Ishikawa (cell line): ENCODE results near the gene DDX23.

Experiments
- CREB1 ChIP-seq: IDR thresholded peaks from 2 replicates; pipeline ENCODE4 v1.6.1; 2012; ENCODE audit warnings: low read depth
- MAX ChIP-seq: IDR thresholded peaks from 2 replicates; pipeline ENCODE4 v1.6.1; 2012
- NFIC ChIP-seq: IDR thresholded peaks from 2 replicates; pipeline ENCODE4 v1.6.1; 2012
- RAD21 ChIP-seq: IDR thresholded peaks from 2 replicates; pipeline ENCODE4 v1.6.1; 2012; ENCODE audit warnings: low read depth
- TAF1 ChIP-seq: IDR thresholded peaks from 2 replicates; pipeline ENCODE4 v1.6.1; 2012; ENCODE audit warnings: low read depth, mild to moderate bottlenecking
- TCF12 ChIP-seq: IDR thresholded peaks from 2 replicates; pipeline ENCODE4 v1.6.1; 2012; ENCODE audit warnings: low read depth
- TEAD4 ChIP-seq: IDR thresholded peaks from 2 replicates; pipeline ENCODE4 v1.6.1; 2012
- ZBTB7A ChIP-seq: IDR thresholded peaks from 2 replicates; pipeline ENCODE4 v1.6.1; 2012; ENCODE audit warnings: low read depth

- no peak for TF ChIP-seq CREB1
- no peak for TF ChIP-seq RAD21
- TF ChIP-seq NFIC: no peak
- no peak for TF ChIP-seq ZBTB7A
- no peak for TF ChIP-seq MAX
- no peak for TF ChIP-seq TAF1
- no peak for TF ChIP-seq TEAD4
- no peak for TF ChIP-seq TCF12
These were observed 21.1 kb upstream of the DDX23 start for GRCh38 chr12:48873096-48873495.
